Tibial nerve (tissue), 4 donors: ENCODE results near the gene FGF1.

ENCODE experiments used
- EP300 ChIP-seq, 2 donors: sonication (generic); formaldehyde crosslinking; IDR thresholded peaks; one replicate each; pipeline ENCODE4 v1.6.1; 2017; ENCODE audit warnings: antibody characterized with exemption in 2 of 2, mild to moderate bottlenecking in 1 of 2
- POLR2A ChIP-seq, 2 donors: fragments of 450-650 bp; IDR thresholded peaks; one replicate each; pipeline ENCODE4 v1.6.1; 2017; ENCODE audit warnings: antibody characterized with exemption in 2 of 2, mild to moderate bottlenecking in 2 of 2, moderate library complexity in 2 of 2
- TF ChIP-seq, protein P1 (sequence below), 5 experiments: fragments of 200-600 bp in 3 of 5; fragments of 450-650 bp in 2 of 5; sonication (generic) in 3 of 5; IDR thresholded peaks; one replicate each; pipeline ENCODE4 v1.5.1; 2016 to 2019; ENCODE audit warnings: antibody characterized with exemption in 5 of 5, mild to moderate bottlenecking in 3 of 5, moderate library complexity in 2 of 5

- TF ChIP-seq, protein P1, sequence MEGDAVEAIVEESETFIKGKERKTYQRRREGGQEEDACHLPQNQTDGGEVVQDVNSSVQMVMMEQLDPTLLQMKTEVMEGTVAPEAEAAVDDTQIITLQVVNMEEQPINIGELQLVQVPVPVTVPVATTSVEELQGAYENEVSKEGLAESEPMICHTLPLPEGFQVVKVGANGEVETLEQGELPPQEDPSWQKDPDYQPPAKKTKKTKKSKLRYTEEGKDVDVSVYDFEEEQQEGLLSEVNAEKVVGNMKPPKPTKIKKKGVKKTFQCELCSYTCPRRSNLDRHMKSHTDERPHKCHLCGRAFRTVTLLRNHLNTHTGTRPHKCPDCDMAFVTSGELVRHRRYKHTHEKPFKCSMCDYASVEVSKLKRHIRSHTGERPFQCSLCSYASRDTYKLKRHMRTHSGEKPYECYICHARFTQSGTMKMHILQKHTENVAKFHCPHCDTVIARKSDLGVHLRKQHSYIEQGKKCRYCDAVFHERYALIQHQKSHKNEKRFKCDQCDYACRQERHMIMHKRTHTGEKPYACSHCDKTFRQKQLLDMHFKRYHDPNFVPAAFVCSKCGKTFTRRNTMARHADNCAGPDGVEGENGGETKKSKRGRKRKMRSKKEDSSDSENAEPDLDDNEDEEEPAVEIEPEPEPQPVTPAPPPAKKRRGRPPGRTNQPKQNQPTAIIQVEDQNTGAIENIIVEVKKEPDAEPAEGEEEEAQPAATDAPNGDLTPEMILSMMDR (IDR thresholded peaks at IDR 0.05), result no peak
- TF ChIP-seq POLR2A (IDR thresholded peaks at IDR 0.05) (no peak), EP300 (IDR thresholded peaks at IDR 0.05) (no peak)
Measured at GRCh38 chr5:142715291-142715690, 29.4 kb upstream of the FGF1 start.
